Mucosa of stomach (tissue), 1 donor: Measurements from ENCODE around the gene GAREM2.

Source experiments
- H3K27me3 ChIP-seq: one replicate; pipeline ENCODE4 v1.7.0; 2013; ENCODE audit warnings: mild to moderate bottlenecking, low read length; ENCODE audit not compliant: control insufficient read depth, insufficient read depth
- H3K36me3 ChIP-seq: one replicate; pipeline ENCODE4 v1.7.0; 2013; ENCODE audit warnings: low read length; ENCODE audit not compliant: control insufficient read depth, insufficient read depth
- H3K4me1 ChIP-seq: one replicate; pipeline ENCODE4 v1.7.0; 2013; ENCODE audit warnings: mild to moderate bottlenecking, low read length; ENCODE audit not compliant: control insufficient read depth, insufficient read depth
- H3K4me3 ChIP-seq: one replicate; pipeline ENCODE4 v1.7.0; 2013; ENCODE audit warnings: low read length
- H3K9ac ChIP-seq: one replicate; pipeline ENCODE4 v1.7.0; 2013; ENCODE audit warnings: mild to moderate bottlenecking, low read length, moderate library complexity
- H3K9me3 ChIP-seq: one replicate; pipeline ENCODE4 v1.7.0; 2013; ENCODE audit warnings: mild to moderate bottlenecking, low read length, moderate library complexity; ENCODE audit not compliant: control insufficient read depth
- donor health status: Pancreatic carcinoma.

Gene GAREM2

GRCh38 chr2:26172871-26173775 lies at the start of gene GAREM2:
Gene GAREM2, plus strand, starts transcription at chr2:26173088. Its CDS starts 133 bp downstream, at chr2:26173221.
- peaks cover 39% of the 10 kb centered on the region for H3K27me3 ChIP-seq
- H3K4me1 ChIP-seq, result no peaks in the 10 kb centered on the region
- H3K36me3 ChIP-seq, result no peaks in the 10 kb centered on the region
- no peak within 1 kb of the TSS for H3K9ac ChIP-seq
- no peaks in the 10 kb centered on the region for H3K9me3 ChIP-seq
- H3K4me3 ChIP-seq, result no peak within 1 kb of the TSS

- H3K9ac ChIP-seq, result no peak overlapping the region
- peaks cover 3% of the 10 kb centered on the region for H3K4me1 ChIP-seq
Observed at GRCh38 chr2:26123426-26123825, 49.5 kb upstream of the GAREM2 start.

GRCh38 chr2:26126074-26126473 lies 46.8 kb upstream of the GAREM2 start:
- Histone ChIP-seq H3K36me3 (no peaks in the 10 kb centered on the region), H3K9ac (no peak overlapping the region), H3K4me3 (no peak overlapping the region), H3K4me1 (peaks cover 5% of the 10 kb centered on the region), H3K27me3 (no peaks in the 10 kb centered on the region), H3K9me3 (no peaks in the 10 kb centered on the region)

More at GRCh38 chr2:26123426-26123825, 49.5 kb upstream of the GAREM2 start:
- Histone ChIP-seq H3K36me3 (no peaks in the 10 kb centered on the region), H3K9me3 (no peaks in the 10 kb centered on the region), H3K4me3 (no peak overlapping the region), H3K27me3 (no peaks in the 10 kb centered on the region)

- Histone ChIP-seq H3K9ac (no peak overlapping the region), H3K27me3 (no peaks in the 10 kb centered on the region), H3K4me1 (peaks cover 5% of the 10 kb centered on the region), H3K9me3 (no peaks in the 10 kb centered on the region), H3K4me3 (no peak overlapping the region), H3K36me3 (no peaks in the 10 kb centered on the region)
Observed at GRCh38 chr2:26128176-26128575, 44.7 kb upstream of the GAREM2 start.

- no peaks in the 10 kb centered on the region for H3K27me3 ChIP-seq
- peaks cover 5% of the 10 kb centered on the region for H3K4me1 ChIP-seq
- H3K9ac ChIP-seq, result no peak overlapping the region
- no peaks in the 10 kb centered on the region for H3K9me3 ChIP-seq
- H3K36me3 ChIP-seq, result peaks cover 4% of the 10 kb centered on the region
- no peak overlapping the region for H3K4me3 ChIP-seq
Observed at GRCh38 chr2:26130763-26131162, 42.1 kb upstream of the GAREM2 start.

GRCh38 chr2:26136451-26136850 lies 36.4 kb upstream of the GAREM2 start:
- peaks cover 4% of the 10 kb centered on the region for H3K36me3 ChIP-seq
- H3K4me1 ChIP-seq, result no peaks in the 10 kb centered on the region
- H3K9me3 ChIP-seq, result no peaks in the 10 kb centered on the region
- H3K4me3 ChIP-seq, result no peak overlapping the region
- no peak overlapping the region for H3K9ac ChIP-seq
- H3K27me3 ChIP-seq, result no peaks in the 10 kb centered on the region

- Histone ChIP-seq H3K27me3 (no peaks in the 10 kb centered on the region), H3K4me1 (peaks cover 9% of the 10 kb centered on the region), H3K9ac (no peak overlapping the region), H3K9me3 (no peaks in the 10 kb centered on the region), H3K4me3 (no peak overlapping the region), H3K36me3 (peaks cover 4% of the 10 kb centered on the region)
Observed at GRCh38 chr2:26139269-26140183, 33.4 kb upstream of the GAREM2 start.

- no peak overlapping the region for H3K9ac ChIP-seq
- no peaks in the 10 kb centered on the region for H3K36me3 ChIP-seq
- no peaks in the 10 kb centered on the region for H3K9me3 ChIP-seq
- no peak overlapping the region for H3K4me3 ChIP-seq
- H3K27me3 ChIP-seq, result no peaks in the 10 kb centered on the region
- peaks cover 14% of the 10 kb centered on the region for H3K4me1 ChIP-seq
Observed at GRCh38 chr2:26141145-26141769, 31.6 kb upstream of the GAREM2 start.

- Histone ChIP-seq H3K36me3 (no peaks in the 10 kb centered on the region), H3K4me3 (no peak overlapping the region), H3K27me3 (peaks cover 6% of the 10 kb centered on the region), H3K4me1 (peaks cover 14% of the 10 kb centered on the region), H3K9ac (no peak overlapping the region), H3K9me3 (no peaks in the 10 kb centered on the region)
Observed at GRCh38 chr2:26144031-26144430, 28.9 kb upstream of the GAREM2 start.

GRCh38 chr2:26144953-26145680 lies 27.8 kb upstream of the GAREM2 start:
- Histone ChIP-seq H3K36me3 (no peaks in the 10 kb centered on the region), H3K9ac (peak overlapping the region; percentile 53), H3K27me3 (peaks cover 10% of the 10 kb centered on the region), H3K9me3 (no peaks in the 10 kb centered on the region), H3K4me1 (peaks cover 14% of the 10 kb centered on the region), H3K4me3 (peak overlapping the region; percentile 25)

- no peak overlapping the region for H3K4me3 ChIP-seq
- peaks cover 10% of the 10 kb centered on the region for H3K27me3 ChIP-seq
- H3K4me1 ChIP-seq, result peaks cover 14% of the 10 kb centered on the region
- H3K9ac ChIP-seq, result no peak overlapping the region
- H3K36me3 ChIP-seq, result no peaks in the 10 kb centered on the region
- no peaks in the 10 kb centered on the region for H3K9me3 ChIP-seq
Observed at GRCh38 chr2:26148501-26148900, 24.4 kb upstream of the GAREM2 start.
